Measurements from ENCODE around the gene TTC34. TPM values are rescaled to one million over a fixed set of nuclear protein-coding genes. Genes with fewer than 3 reads are reported as not detected.

TTC34 gene
- total and polyA plus RNA-seq, 2 of the 4 experiments (the other 2 are of a cell fraction): under 0.01 to 0.09 TPM

DNA sequence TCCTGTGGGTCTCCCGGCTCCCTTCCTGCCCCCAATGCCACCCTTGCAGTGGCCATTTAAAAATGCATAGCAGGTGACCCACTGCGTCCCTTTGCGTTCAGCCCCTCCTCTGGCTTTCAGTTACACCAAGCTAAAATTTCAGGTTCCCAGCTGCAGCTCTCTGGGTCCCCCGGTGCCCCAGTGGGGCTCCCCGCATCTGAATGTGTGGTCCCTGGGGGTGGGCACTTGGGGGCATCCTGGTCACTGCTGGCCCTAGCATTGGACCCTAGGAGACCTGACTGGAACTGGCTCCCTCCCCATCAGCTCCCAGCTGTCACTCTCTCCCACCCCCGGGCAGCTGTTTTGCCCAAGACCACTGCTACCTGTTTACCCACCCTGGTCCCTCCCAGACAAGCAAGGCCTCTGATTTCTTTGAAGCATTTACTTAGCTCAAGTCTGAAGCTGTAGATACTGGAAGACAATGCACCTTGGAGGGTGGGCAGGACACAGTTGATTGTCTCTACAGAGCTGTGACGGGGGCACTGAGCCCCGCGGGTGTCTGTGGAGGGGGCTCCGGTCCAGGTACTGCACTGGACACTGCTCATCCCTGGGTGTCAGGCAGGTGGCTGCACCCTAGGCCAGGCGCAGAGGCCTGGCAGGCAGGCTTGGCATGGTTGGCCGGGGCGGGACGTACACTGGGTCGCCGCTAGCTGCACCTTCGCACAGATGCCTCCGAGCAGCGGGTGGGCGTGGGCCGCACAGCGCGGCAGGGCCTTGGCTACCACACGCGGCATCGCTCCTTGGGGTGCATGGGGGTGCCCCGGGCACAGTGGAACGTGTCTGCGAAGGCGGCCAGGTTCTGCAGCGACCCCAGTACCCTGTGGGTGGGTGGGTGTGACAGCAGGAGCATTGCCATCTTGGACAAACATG is 211.0 kb downstream of the TTC34 start:
- Histone ChIP-seq H3K79me1 (ENCODE audit: low read depth in 1 of 2, low read length in 2 of 2) (peaks cover 0 to 15% of the 10 kb centered on the region in 2 experiments; a peak in 2 of 4 replicates), H2BK120ac (ENCODE audit: low read depth, low read length) (no peak overlapping the region), H2AK9ac (replicated peaks; ENCODE audit: low read depth, low read length, poor library complexity) (no peak overlapping the region), H3K4me3 (ENCODE audit: insufficient read depth, low read depth, low read length) (no peak overlapping the region), H3K56ac (ENCODE audit: extremely low read depth, insufficient read depth, low read length) (no peak overlapping the region), H3K14ac (replicated peaks; ENCODE audit: low read depth, low read length) (no peak overlapping the region), H3K4me2 (ENCODE audit: low read depth, low read length) (no peak overlapping the region), H3K9ac (ENCODE audit: low read depth, low read length) (no peak overlapping the region), H3K18ac (ENCODE audit: low read depth, low read length) (no peak overlapping the region), H4K8ac (ENCODE audit: low read depth in 2 of 2, low read length in 2 of 2) (no peak overlapping the region), H2BK15ac (ENCODE audit: low read depth, low read length) (no peak overlapping the region), H4K5ac (ENCODE audit: low read depth, low read length) (no peak overlapping the region), H2BK5ac (ENCODE audit: low read depth, low read length, poor library complexity, severe bottlenecking) (no peak overlapping the region), H3K27me3 (ENCODE audit: control insufficient read depth, insufficient read depth, low read length) (no peaks in the 10 kb centered on the region; the same call in 1 of the 2 replicates), H3K9me3 (ENCODE audit: control insufficient read depth, insufficient read depth, low read length) (no peaks in the 10 kb centered on the region), H4K20me1 (ENCODE audit: insufficient read depth, low read length) (no peaks in the 10 kb centered on the region; the same call in 1 of the 2 replicates), H4K91ac (ENCODE audit: insufficient read depth, low read depth, low read length) (no peak overlapping the region), H3K23ac (ENCODE audit: low read depth, low read length) (no peak overlapping the region), H2BK20ac (ENCODE audit: low read depth, low read length) (no peak overlapping the region), H3K9me1 (ENCODE audit: insufficient read depth, low read length) (no peaks in the 10 kb centered on the region), H3K4me1 (ENCODE audit: control insufficient read depth, insufficient read depth, low read length) (peaks cover 4% of the 10 kb centered on the region; the same call in 1 of the 2 replicates), H2AFZ (replicated peaks; ENCODE audit: low read length, poor library complexity) (no peak overlapping the region), H3K27ac (ENCODE audit: insufficient read depth, low read length) (no peak overlapping the region), H2AK5ac (ENCODE audit: low read depth, low read length) (no peak overlapping the region), H3K4ac (ENCODE audit: low read depth, low read length) (no peak overlapping the region), H3K36me3 (ENCODE audit: control insufficient read depth, insufficient read depth, low read length) (peaks cover 2% of the 10 kb centered on the region; the same call in 1 of the 2 replicates)
- POLR2A ChIA-PET (ENCODE audit: unreplicated experiment): no interaction called here
- in situ Hi-C loops (cut with MboI; ENCODE audit: low sequenced_read_pairs): no loop called here
- intact Hi-C loops (cut with micrococcal nuclease): no loop called here
- dilution Hi-C loops (cut with HindIII; ENCODE audit: low sequenced_read_pairs, unreplicated experiment): no loop called here
- ATAC-seq (ENCODE audit: low read depth) (no peak), DNase-seq (no peak)
- CTCF ChIA-PET: no interaction called here
- TF ChIP-seq RAD21 (IDR thresholded peaks at IDR 0.05; ENCODE audit: low read length) (no peak), MAZ (IDR thresholded peaks at IDR 0.05; ENCODE audit: borderline replicate concordance, low read depth, low read length) (no peak), CHD1 (IDR thresholded peaks at IDR 0.05; ENCODE audit: low read depth, low read length) (no peak), SMC3 (IDR thresholded peaks at IDR 0.05; ENCODE audit: low read depth, low read length) (no peak), MAFK (IDR thresholded peaks at IDR 0.05; ENCODE audit: low read depth, low read length) (no peak), NFE2L2 (IDR thresholded peaks at IDR 0.05; ENCODE audit: low read depth, low read length) (no peak), RFX5 (IDR thresholded peaks at IDR 0.05; ENCODE audit: low read depth, low read length) (no peak), RCOR1 (IDR thresholded peaks at IDR 0.05; ENCODE audit: insufficient replicate concordance, low read length) (no peak), BHLHE40 (IDR thresholded peaks at IDR 0.05; ENCODE audit: low read depth, low read length) (no peak), FOS (IDR thresholded peaks at IDR 0.05; ENCODE audit: low read depth, low read length) (no peak)
- TF ChIP-seq, protein P1, sequence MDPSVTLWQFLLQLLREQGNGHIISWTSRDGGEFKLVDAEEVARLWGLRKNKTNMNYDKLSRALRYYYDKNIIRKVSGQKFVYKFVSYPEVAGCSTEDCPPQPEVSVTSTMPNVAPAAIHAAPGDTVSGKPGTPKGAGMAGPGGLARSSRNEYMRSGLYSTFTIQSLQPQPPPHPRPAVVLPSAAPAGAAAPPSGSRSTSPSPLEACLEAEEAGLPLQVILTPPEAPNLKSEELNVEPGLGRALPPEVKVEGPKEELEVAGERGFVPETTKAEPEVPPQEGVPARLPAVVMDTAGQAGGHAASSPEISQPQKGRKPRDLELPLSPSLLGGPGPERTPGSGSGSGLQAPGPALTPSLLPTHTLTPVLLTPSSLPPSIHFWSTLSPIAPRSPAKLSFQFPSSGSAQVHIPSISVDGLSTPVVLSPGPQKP (IDR thresholded peaks at IDR 0.05; ENCODE audit: borderline replicate concordance, low read depth, low read length): no peak
- BruUV-seq (replicated peaks): no TSS peak
- WGBS, 2 experiments (ENCODE audit: extremely low coverage in 2 of 2, insufficient read length in 1 of 2): 97% methylated on average over 17 of the region's 31 CpGs; no CpG with 5 or more reads in 1 of the 2 experiments
